Subcutaneous adipose tissue (tissue), 4 donors: Measurements from ENCODE around the gene CADM2. TPM values are rescaled to one million over a fixed set of nuclear protein-coding genes. Genes with fewer than 3 reads are reported as not detected.

Source experiments
- CTCF ChIP-seq: fragments of 450-650 bp; IDR thresholded peaks from one replicate; pipeline ENCODE4 v1.5.1; 2016; ENCODE audit warnings: low read depth, mild to moderate bottlenecking, control low read depth, antibody characterized with exemption, moderate library complexity
- total RNA-seq, 4 donors: library from RNA; depleted of rRNA; stranded (reverse); fragments of >200 nt; gene quantifications; one replicate each; pipeline ENCODE4 v1.1.0, GENCODE V29; 2016

The CADM2 gene
- total RNA-seq, 4 donors from 2014 or later, result 1.0 to 19.8 (median 4.4) TPM

- no peak for TF ChIP-seq CTCF
Measured at GRCh38 chr3:85726241-85726640, 767.5 kb downstream of the CADM2 start.

GRCh38 chr3:85737846-85738245, 779.1 kb downstream of the CADM2 start:
- TF ChIP-seq CTCF, result no peak

- no peak for TF ChIP-seq CTCF
Measured at GRCh38 chr3:85740561-85740960, 781.8 kb downstream of the CADM2 start.

GRCh38 chr3:85758442-85758841, 799.7 kb downstream of the CADM2 start:
- TF ChIP-seq CTCF, result no peak

GRCh38 chr3:85760342-85760741, 801.6 kb downstream of the CADM2 start:
- TF ChIP-seq CTCF, result no peak

GRCh38 chr3:85780806-85781205, 822.0 kb downstream of the CADM2 start:
- TF ChIP-seq CTCF, result no peak

GRCh38 chr3:85781806-85782205, 823.0 kb downstream of the CADM2 start:
- no peak for TF ChIP-seq CTCF
